HG02610 (cell line): ENCODE measurements around the gene ABHD4.
A peak's percentile ranks its signal among the peaks of the same experiment; 100 is the strongest.
"Not testable (repeated sequence)": the region's sequence is repeated elsewhere in the genome, so short reads cannot be mapped to it uniquely, and the experiment has no call there.

Source experiments
- ATAC-seq: cut with Tn5 transposase; IDR thresholded peaks from one replicate; pipeline ENCODE4 v1.9.1; 2021; ENCODE audit warnings: mild to moderate bottlenecking, moderate library complexity; ENCODE audit not compliant: unreplicated experiment

Gene ABHD4

DNA sequence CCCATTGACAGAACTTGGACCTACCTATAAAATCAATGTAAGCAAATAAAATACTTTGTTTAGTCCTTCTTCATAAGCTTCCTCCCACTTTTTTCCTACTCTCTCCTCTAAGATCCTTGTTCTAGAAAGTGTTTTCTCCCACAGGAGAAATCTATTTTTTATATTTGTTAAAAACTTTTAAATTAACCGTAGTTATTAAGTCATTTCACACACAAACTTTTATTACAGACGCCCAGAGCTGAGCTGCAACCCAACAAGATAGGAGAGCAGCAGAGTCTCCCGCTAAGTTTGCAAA is 36.8 kb upstream of the ABHD4 start:
- ATAC-seq: no peak

GRCh38 chr14:22561661-22562579 is 36.2 kb upstream of the ABHD4 start:
- ATAC-seq: no peak

DNA sequence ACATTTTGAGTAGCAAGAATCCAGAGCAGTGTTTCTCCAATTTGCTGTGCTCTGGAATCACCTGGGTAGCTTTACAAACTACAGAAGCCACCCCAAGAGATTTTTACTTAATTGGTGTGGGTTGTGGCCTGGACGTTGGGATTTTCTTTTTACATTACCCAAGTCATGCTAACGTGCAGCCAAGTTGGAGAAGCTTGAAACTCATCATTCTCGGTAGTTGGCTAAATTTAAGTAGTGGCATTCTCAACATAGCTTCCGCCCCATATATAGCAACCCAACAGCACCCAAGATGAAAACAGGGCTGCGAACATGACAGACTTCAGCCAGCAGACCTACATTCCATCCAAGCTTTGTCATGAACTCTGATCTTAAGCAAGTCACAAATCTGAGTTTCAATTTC is 34.1 kb upstream of the ABHD4 start:
- ATAC-seq: no peak

- no peak for ATAC-seq
Measured at GRCh38 chr14:22564463-22564862, 33.6 kb upstream of the ABHD4 start.

DNA sequence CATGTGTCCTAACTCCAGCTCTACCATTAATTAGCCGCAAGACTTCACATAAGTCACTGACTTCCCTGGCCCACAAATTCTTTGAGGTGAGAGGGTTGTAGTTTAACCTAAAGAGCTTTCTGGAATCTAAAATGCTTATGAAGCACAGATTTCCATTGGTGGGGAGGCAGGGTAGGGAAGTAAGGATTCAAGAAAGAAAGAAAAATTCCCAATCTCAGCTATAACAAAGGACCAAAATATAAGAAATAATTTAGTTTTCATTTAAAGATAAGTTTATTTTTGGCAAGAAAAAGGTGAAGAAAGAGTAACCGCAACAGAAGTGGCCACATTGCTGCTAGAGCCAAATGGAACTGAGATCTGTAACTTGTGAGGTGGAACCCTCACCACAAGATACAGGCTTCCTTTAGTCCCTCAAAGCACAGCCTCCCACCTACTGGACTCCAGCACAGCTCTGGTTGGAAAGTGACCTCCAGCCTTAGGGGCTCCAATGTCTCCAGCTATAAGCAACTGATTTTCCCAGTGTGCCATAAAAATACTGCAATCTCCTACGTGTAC is 32.6 kb upstream of the ABHD4 start:
- no peak for ATAC-seq

DNA sequence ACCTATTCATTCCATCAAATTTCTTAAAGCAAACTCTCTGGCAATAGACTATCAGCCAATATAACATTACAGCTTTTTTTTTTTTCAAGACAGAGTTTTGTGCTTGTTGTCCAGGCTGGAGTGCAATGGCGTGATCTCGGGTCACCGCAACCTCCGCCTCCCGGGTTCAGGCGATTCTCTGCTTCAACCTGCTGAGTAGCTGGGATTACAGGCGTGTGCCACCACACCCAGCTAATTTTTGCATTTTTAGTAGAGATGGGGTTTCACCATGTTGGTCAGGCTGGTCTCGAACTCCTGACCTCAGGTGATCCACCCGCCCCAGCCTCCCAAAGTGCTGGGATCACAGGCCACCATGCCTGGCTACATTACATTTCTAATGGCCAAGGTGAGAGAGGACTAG is 31.8 kb upstream of the ABHD4 start:
- not testable (repeated sequence) for ATAC-seq

DNA sequence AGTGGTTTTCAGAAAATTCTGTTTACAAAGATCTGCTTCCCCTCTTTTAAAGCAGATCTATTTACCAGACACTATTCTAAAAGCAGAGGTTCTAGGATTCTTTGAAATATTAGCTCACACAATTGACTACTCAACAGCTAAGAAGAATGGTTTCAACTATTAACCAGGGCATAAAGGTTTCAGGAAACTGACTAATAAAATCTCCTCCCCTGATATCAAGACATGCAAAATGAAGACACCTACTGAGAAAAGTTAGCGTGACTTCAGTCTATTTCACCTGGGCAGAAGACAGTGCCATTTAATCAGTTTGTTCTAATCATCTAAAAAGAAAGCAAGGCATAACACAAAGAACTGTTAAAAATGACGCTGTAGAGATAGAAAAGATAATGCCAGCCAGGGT is 31.3 kb upstream of the ABHD4 start:
- no peak for ATAC-seq

GRCh38 chr14:22567437-22567836 is 30.7 kb upstream of the ABHD4 start:
- no peak for ATAC-seq

DNA sequence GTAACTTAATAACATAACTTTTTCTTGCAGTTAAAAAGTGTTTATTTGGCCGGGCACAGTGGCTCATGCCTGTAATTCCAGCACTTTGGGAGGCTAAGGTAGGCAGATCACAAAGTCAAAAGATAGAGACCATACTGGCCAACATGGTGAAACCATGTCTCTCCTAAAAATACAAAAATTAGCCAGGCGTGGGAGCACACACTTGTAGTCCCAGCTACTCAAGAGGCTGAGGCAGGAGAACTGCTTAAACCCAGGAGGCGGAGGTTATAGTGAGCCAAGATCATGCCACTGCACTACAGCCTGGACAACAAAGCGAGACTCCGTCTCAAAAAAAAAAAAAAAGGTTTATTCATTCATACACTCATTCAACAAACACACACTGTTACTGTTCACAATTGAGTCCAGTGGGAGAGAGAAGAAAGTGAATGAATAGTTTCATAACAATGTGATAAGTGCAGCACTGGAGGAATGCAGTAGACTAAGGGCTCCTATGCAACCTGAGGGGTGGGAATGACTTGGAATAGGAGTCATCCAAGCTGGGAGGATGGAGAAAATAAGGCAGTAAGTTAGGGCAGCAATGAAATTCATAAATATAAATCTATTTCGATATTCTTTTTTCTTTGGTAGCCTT is 28.9 kb upstream of the ABHD4 start:
- ATAC-seq: no peak

DNA sequence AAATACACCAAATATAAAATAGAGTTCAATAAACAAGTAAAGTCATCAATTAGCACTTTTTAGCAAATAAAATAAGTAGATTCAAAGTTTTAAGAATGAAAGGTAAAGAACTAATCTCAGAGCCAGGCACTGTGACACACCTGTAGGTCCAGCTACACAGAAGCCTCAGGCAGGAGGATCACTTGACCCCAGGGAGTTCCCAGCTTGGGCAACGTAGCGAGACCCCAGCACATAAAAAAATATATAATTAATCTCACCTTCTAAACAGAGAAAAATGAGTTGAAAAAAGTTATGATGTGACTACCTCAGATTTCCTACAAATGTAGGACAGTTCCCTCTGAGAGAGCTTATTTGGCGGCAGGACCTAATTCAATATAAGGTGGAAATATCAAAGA is 28.4 kb upstream of the ABHD4 start:
- no peak for ATAC-seq

DNA sequence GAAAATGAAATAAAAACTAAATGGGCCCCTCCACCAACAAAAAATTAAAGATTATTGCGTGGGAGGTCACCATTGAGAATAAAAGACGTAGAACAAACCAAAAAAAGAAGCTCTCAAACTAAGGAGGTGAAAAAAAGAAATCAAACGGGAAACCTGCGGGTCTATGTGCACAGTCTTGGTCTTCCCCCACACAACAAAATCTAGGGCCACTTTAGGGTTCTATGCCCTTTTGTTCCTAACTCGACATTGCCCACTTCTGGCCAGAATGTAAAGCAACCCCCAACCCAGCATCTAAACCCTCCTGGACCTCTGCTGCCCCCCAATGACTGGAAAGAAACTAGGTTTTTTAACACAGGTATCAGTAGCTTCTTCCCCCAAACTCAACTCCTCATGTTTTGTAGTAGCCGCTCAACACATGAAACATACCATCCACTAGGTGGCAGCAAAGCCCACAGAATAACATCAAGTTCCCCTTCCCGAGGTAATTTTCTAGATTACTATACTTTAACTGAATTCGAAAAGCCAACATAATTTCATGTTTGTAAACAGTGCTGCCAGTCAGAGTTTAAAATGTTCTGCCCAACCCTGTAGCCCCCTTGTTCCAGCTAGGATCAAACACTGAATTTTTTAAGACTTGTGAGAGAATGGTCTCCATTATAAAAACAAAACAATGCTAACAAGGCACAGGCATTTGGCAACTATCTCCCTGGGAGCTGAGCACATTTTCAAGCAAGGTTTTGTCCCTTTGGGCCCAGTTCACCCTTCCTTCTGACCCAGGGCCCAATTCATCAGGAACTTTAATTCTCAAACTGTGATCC is 27.8 kb upstream of the ABHD4 start:
- peak; percentile 44 for ATAC-seq

DNA sequence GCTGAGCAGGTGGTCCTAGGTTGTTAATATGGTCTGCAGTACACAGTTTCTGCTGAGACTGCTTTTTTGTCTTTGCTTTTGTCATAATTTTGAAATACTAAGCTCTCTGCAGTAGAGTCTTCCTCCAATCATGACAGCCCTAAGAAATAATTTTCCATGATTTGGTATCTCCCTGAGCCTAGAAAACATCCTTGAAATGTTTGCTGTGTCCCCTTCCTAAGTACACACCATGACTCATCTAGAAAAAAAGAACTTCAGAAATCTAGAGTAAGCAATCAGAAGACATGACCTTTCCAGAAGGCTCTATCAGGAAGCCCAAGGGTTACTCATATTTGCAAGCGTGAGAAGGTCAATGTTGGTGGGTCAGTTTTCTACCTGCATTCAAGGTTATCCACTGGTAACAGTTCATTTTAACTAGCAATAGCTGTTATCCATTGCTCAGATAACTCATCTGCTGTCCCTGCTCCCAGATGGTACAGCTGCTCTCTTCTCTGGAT is 25.5 kb upstream of the ABHD4 start:
- ATAC-seq: no peak

DNA sequence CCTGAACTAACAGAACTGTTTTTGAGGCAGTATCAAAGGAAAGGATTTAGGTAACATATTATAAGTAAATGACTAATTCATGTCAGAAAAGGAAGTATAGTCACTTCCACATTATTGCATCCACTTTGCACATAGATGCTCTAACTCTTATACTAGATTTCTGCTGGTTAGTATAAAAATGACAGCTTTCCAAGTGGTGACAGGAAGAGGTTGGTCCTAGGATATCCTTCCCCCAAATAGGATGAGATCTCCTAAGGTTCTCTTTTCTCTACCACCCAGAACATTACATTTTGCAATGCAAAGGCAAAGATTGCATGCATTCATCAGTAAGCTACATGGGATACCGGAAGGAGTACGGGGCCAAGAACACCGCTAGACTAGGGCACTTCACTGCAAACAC is 24.3 kb upstream of the ABHD4 start:
- no peak for ATAC-seq

GRCh38 chr14:22577334-22577908 is 20.7 kb upstream of the ABHD4 start:
- no peak for ATAC-seq

GRCh38 chr14:22579236-22579635 is 18.9 kb upstream of the ABHD4 start:
- ATAC-seq: no peak

- ATAC-seq: no peak
Measured at GRCh38 chr14:22579881-22580280, 18.2 kb upstream of the ABHD4 start.

DNA sequence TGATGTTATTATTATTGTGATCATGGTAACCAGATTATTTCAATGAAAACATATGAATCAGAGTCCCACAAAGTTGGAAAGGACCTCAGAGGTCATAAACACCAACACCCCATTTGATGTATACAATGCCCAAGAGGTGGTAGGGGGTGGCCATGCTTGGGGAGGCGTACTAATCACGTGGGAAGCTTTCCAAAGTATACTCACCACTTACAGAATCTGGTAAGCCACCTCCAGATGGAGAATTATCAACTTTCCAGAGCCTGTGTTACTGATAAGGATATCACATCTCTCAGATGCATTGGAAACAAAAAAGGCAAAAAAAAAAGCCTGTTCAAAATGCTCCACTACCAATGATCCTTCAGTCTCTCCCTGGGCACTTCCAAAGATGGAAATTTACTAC is 17.5 kb upstream of the ABHD4 start:
- no peak for ATAC-seq

GRCh38 chr14:22583994-22584393 is 14.1 kb upstream of the ABHD4 start:
- peak; percentile 33 for ATAC-seq

DNA sequence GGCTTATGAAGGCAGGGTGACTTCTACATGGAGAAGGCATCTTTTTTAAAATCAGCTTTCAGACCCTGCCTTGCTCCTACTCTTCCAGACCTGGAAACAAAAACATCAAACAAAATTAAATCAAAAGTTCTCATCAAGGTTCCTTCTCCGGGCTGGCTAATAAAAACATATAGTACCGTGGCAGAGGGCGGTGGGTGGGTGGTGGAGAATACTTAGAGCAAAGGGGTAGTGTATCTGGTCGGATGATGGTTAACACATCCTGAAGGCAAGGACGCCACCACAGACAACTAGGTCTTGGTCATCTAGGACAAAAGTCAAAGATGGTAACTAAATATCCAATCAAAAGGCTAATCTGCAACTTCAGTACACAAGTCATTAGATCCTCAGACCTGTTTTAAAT is 10.9 kb upstream of the ABHD4 start:
- ATAC-seq: no peak

- not testable (repeated sequence) for ATAC-seq
Measured at GRCh38 chr14:22587677-22588422, 10.2 kb upstream of the ABHD4 start.
